ENCODE results near the gene NOPCHAP1. TPM values are rescaled to one million over a fixed set of nuclear protein-coding genes. Genes with fewer than 3 reads are reported as not detected.
"Not testable (repeated sequence)": the region's sequence is repeated elsewhere in the genome, so short reads cannot be mapped to it uniquely, and the experiment has no call there.

NOPCHAP1 gene
- total and polyA plus RNA-seq, 3 experiments from 2014 or later, result 16.6 to 27.8 (median 25.8) TPM

- H3K4me1 Mint-ChIP-seq, result no peaks in the 10 kb centered on the region
- peaks cover 0 to 2% of the 10 kb centered on the region in 2 donors for H3K27me3 Mint-ChIP-seq
- POLR2A ChIA-PET, result no interaction called here
Measured at GRCh38 chr12:104971306-104971705, 14.8 kb upstream of the NOPCHAP1 start.

GRCh38 chr12:104973250-104973649 is 12.9 kb upstream of the NOPCHAP1 start:
- H3K36me3 ChIP-seq (ENCODE audit: insufficient read depth, low read length), result no peaks in the 10 kb centered on the region
- H3K4me1 ChIP-seq (ENCODE audit: insufficient read depth, low read length), result no peaks in the 10 kb centered on the region
- Mint-ChIP-seq H3K9me3 (no peaks in the 10 kb centered on the region), H3K4me1 (no peaks in the 10 kb centered on the region), H3K27ac (peak overlapping the region in 1 of 8 donors; percentile 6), H3K36me3 (no peaks in the 10 kb centered on the region), H3K4me3 (no peak overlapping the region), H3K27me3 (peaks cover 2% of the 10 kb centered on the region in 2 donors)
- ChIA-PET POLR2A (interaction anchor here (0.6 kb wide), 1 partner anchor 10 kb away, joined by 4 read pairs; no protein-coding TSS in a partner anchor), CTCF (no interaction called here)
- no peaks in the 10 kb centered on the region for H3K9me3 ChIP-seq (ENCODE audit: low read length)
- H3K27ac ChIP-seq (ENCODE audit: low read depth, low read length), result no peak overlapping the region
- no peaks in the 10 kb centered on the region for H3K27me3 ChIP-seq (ENCODE audit: insufficient read depth, low read length, poor library complexity, severe bottlenecking)
- H3K4me3 ChIP-seq (ENCODE audit: low read length), result no peak overlapping the region
- DNase-seq, result no peak

More at GRCh38 chr12:104971306-104971705, 14.8 kb upstream of the NOPCHAP1 start:
- Histone ChIP-seq H3K36me3 (ENCODE audit: insufficient read depth, low read length) (no peaks in the 10 kb centered on the region), H3K4me1 (ENCODE audit: insufficient read depth, low read length) (no peaks in the 10 kb centered on the region), H3K27me3 (ENCODE audit: insufficient read depth, low read length, poor library complexity, severe bottlenecking) (no peaks in the 10 kb centered on the region), H3K27ac (ENCODE audit: low read depth, low read length) (no peak overlapping the region), H3K4me3 (ENCODE audit: low read length) (no peak overlapping the region), H3K9me3 (ENCODE audit: low read length) (no peaks in the 10 kb centered on the region)
- no peaks in the 10 kb centered on the region for H3K36me3 Mint-ChIP-seq
- no peak for DNase-seq
- H3K9me3 Mint-ChIP-seq, result no peaks in the 10 kb centered on the region
- H3K27ac Mint-ChIP-seq, result peak overlapping the region in 1 of 8 donors; percentile 68
- no peak overlapping the region for H3K4me3 Mint-ChIP-seq
- CTCF ChIA-PET, result no interaction called here

GRCh38 chr12:104974626-104975290 is 11.4 kb upstream of the NOPCHAP1 start:
- Histone ChIP-seq H3K27me3 (ENCODE audit: insufficient read depth, low read length, poor library complexity, severe bottlenecking) (no peaks in the 10 kb centered on the region), H3K4me1 (ENCODE audit: insufficient read depth, low read length) (no peaks in the 10 kb centered on the region), H3K9me3 (ENCODE audit: low read length) (no peaks in the 10 kb centered on the region), H3K36me3 (ENCODE audit: insufficient read depth, low read length) (no peaks in the 10 kb centered on the region), H3K4me3 (ENCODE audit: low read length) (no peak overlapping the region), H3K27ac (ENCODE audit: low read depth, low read length) (no peak overlapping the region)
- no peaks in the 10 kb centered on the region for H3K9me3 Mint-ChIP-seq
- no peaks in the 10 kb centered on the region for H3K4me1 Mint-ChIP-seq
- no peak for DNase-seq
- no peak overlapping the region for H3K27ac Mint-ChIP-seq
- POLR2A ChIA-PET, result no interaction called here
- CTCF ChIA-PET, result no interaction called here
- peaks cover 2% of the 10 kb centered on the region in 2 donors for H3K27me3 Mint-ChIP-seq
- H3K4me3 Mint-ChIP-seq, result no peak overlapping the region
- no peaks in the 10 kb centered on the region for H3K36me3 Mint-ChIP-seq

- ChIA-PET POLR2A (no interaction called here), CTCF (no interaction called here)
- H3K36me3 ChIP-seq (ENCODE audit: insufficient read depth, low read length), result no peaks in the 10 kb centered on the region
- DNase-seq, result no peak
- Mint-ChIP-seq H3K27ac (peak overlapping the region in 1 of 8 donors; percentile 65), H3K36me3 (no peaks in the 10 kb centered on the region), H3K9me3 (no peaks in the 10 kb centered on the region), H3K4me1 (no peaks in the 10 kb centered on the region), H3K27me3 (peaks cover 2% of the 10 kb centered on the region in 2 donors), H3K4me3 (no peak overlapping the region)
- no peak overlapping the region for H3K4me3 ChIP-seq (ENCODE audit: low read length)
- H3K27ac ChIP-seq (ENCODE audit: low read depth, low read length), result no peak overlapping the region
- no peaks in the 10 kb centered on the region for H3K27me3 ChIP-seq (ENCODE audit: insufficient read depth, low read length, poor library complexity, severe bottlenecking)
- H3K4me1 ChIP-seq (ENCODE audit: insufficient read depth, low read length), result no peaks in the 10 kb centered on the region
- no peaks in the 10 kb centered on the region for H3K9me3 ChIP-seq (ENCODE audit: low read length)
Measured at GRCh38 chr12:104975587-104976343, 10.4 kb upstream of the NOPCHAP1 start.

- H3K9me3 Mint-ChIP-seq, result no peaks in the 10 kb centered on the region
- H3K4me1 ChIP-seq (ENCODE audit: insufficient read depth, low read length), result no peaks in the 10 kb centered on the region
- no peaks in the 10 kb centered on the region for H3K36me3 Mint-ChIP-seq
- H3K4me3 Mint-ChIP-seq, result no peak overlapping the region
- H3K27me3 ChIP-seq (ENCODE audit: insufficient read depth, low read length, poor library complexity, severe bottlenecking), result no peaks in the 10 kb centered on the region
- ChIA-PET CTCF (interaction anchor here (1.1 kb wide), 1 partner anchor 19 kb away, joined by 3 read pairs; the partner anchor contains the start of gene SLC41A2), POLR2A (no interaction called here)
- H3K27me3 Mint-ChIP-seq, result peaks cover 2 to 7% of the 10 kb centered on the region in 2 donors
- H3K4me1 Mint-ChIP-seq, result no peaks in the 10 kb centered on the region
- H3K4me3 ChIP-seq (ENCODE audit: low read length), result no peak overlapping the region
- H3K9me3 ChIP-seq (ENCODE audit: low read length), result no peaks in the 10 kb centered on the region
- no peak overlapping the region for H3K27ac ChIP-seq (ENCODE audit: low read depth, low read length)
- no peaks in the 10 kb centered on the region for H3K36me3 ChIP-seq (ENCODE audit: insufficient read depth, low read length)
- no peak for DNase-seq
- no peak overlapping the region for H3K27ac Mint-ChIP-seq
Measured at GRCh38 chr12:104976703-104977102, 9.4 kb upstream of the NOPCHAP1 start.

GRCh38 chr12:104977688-104978087 is 8.4 kb upstream of the NOPCHAP1 start:
- H3K27ac Mint-ChIP-seq; H3K36me3 ChIP-seq (ENCODE audit: insufficient read depth, low read length); H3K9me3 Mint-ChIP-seq; H3K4me3 Mint-ChIP-seq; H3K4me1 ChIP-seq (ENCODE audit: insufficient read depth, low read length); H3K4me1 Mint-ChIP-seq; H3K27ac ChIP-seq (ENCODE audit: low read depth, low read length); H3K36me3 Mint-ChIP-seq; H3K4me3 ChIP-seq (ENCODE audit: low read length); DNase-seq; H3K27me3 Mint-ChIP-seq; POLR2A ChIA-PET; H3K27me3 ChIP-seq (ENCODE audit: insufficient read depth, low read length, poor library complexity, severe bottlenecking); H3K9me3 ChIP-seq (ENCODE audit: low read length): not testable (repeated sequence)
- CTCF ChIA-PET, result interaction anchor here (1.1 kb wide), 1 partner anchor 20 kb away, joined by 3 read pairs; the partner anchor contains the start of gene SLC41A2

- Histone ChIP-seq H3K27me3 (ENCODE audit: insufficient read depth, low read length, poor library complexity, severe bottlenecking) (no peaks in the 10 kb centered on the region), H3K36me3 (ENCODE audit: insufficient read depth, low read length) (no peaks in the 10 kb centered on the region), H3K27ac (ENCODE audit: low read depth, low read length) (no peak overlapping the region), H3K4me1 (ENCODE audit: insufficient read depth, low read length) (peaks cover 18% of the 10 kb centered on the region), H3K9me3 (ENCODE audit: low read length) (no peaks in the 10 kb centered on the region), H3K4me3 (ENCODE audit: low read length) (no peak overlapping the region)
- Mint-ChIP-seq H3K9me3 (no peaks in the 10 kb centered on the region), H3K36me3 (peaks cover 11 to 20% (median 11%) of the 10 kb centered on the region in 3 donors), H3K4me1 (peaks cover 31 to 45% (median 44%) of the 10 kb centered on the region in 3 donors), H3K4me3 (peak overlapping the region; percentile 86 to 96 (median 90)), H3K27ac (peak overlapping the region in 3 of 8 donors; percentile 26 to 87 (median 43)), H3K27me3 (peaks cover 9 to 25% of the 10 kb centered on the region in 2 donors)
- DNase-seq, result no peak
- POLR2A ChIA-PET, result no interaction called here
- CTCF ChIA-PET, result no interaction called here
Measured at GRCh38 chr12:104985206-104985605, 910 bp upstream of the NOPCHAP1 start.

GRCh38 chr12:104990950-104991349 is 4.8 kb downstream of the NOPCHAP1 start:
- Mint-ChIP-seq H3K4me3 (no peak overlapping the region), H3K27me3 (no peaks in the 10 kb centered on the region), H3K4me1 (peaks cover 26 to 34% (median 33%) of the 10 kb centered on the region in 3 donors), H3K36me3 (peaks cover 14 to 71% (median 36%) of the 10 kb centered on the region in 3 donors), H3K27ac (no peak overlapping the region), H3K9me3 (no peaks in the 10 kb centered on the region)
- H3K4me1 ChIP-seq (ENCODE audit: insufficient read depth, low read length), result peaks cover 12% of the 10 kb centered on the region
- ChIA-PET POLR2A (no interaction called here), CTCF (no interaction called here)
- H3K36me3 ChIP-seq (ENCODE audit: insufficient read depth, low read length), result peaks cover 16% of the 10 kb centered on the region
- no peak overlapping the region for H3K4me3 ChIP-seq (ENCODE audit: low read length)
- H3K27me3 ChIP-seq (ENCODE audit: insufficient read depth, low read length, poor library complexity, severe bottlenecking), result no peaks in the 10 kb centered on the region
- no peak for DNase-seq
- H3K27ac ChIP-seq (ENCODE audit: low read depth, low read length), result no peak overlapping the region
- H3K9me3 ChIP-seq (ENCODE audit: low read length), result no peaks in the 10 kb centered on the region
